AG20443 (cell line): Measurements from ENCODE around the gene FAAP100.
A peak's percentile ranks its signal among the peaks of the same experiment; 100 is the strongest.

Experiments
- DNase-seq: peaks from one replicate; pipeline ENCODE4 v3.0.0; 2012; ENCODE audit warnings: low spot score, mixed read lengths

Gene FAAP100

DNA sequence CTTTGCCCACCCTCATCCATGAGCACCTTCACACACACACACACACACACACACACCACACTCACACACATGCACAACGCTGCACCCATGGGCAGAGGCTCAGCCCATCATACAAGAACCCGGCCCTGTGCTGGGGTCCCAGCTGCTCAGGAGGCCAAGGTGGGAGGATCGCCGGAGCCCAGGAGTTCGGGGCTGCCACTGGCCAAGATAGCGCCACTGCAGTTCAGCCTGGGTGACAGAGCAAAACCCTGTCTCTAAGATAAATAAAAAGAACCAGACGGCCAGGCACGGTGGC lies 27.3 kb downstream of the FAAP100 start:
- no peak for DNase-seq

DNA sequence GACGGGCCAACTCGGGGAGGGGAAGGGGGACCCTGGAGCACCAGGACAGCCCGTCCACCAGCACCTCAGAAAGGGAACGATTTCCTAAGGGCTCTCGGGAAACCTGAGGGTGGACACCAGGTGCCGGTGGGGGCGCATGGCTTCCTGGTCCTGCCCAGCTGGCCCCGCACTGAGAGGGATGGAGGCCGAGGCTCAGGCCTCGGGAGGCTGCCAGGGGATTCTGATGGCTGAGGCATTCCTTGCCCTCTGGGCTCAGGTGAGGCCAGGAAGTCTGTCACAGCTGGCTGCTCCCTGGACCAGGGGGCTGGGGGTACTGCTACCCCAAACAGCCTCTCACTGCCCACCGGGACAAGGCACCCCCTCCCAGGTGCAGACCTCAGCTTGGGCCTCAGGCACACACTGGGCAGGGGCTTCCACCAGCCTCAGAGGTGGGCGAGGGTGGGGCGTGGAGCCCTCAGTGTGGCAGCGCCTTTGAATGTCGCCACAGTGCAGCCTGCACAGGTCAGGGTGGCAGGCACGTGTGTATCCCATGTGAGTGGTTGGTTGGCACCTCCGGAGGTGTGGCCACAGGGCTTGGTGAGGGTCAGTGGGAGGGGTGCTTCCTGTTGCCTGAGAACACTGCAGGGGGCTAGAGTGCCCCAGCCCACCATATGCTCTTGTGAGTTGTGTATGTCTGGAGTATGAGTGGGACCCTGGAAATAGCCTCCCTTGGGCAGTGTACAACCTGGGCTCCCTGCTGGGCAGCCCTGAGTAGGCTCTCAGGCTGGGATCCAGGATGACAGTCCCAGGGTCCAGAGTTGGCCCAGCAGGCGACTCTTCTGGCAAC lies 27.9 kb downstream of the FAAP100 start:
- no peak for DNase-seq

DNA sequence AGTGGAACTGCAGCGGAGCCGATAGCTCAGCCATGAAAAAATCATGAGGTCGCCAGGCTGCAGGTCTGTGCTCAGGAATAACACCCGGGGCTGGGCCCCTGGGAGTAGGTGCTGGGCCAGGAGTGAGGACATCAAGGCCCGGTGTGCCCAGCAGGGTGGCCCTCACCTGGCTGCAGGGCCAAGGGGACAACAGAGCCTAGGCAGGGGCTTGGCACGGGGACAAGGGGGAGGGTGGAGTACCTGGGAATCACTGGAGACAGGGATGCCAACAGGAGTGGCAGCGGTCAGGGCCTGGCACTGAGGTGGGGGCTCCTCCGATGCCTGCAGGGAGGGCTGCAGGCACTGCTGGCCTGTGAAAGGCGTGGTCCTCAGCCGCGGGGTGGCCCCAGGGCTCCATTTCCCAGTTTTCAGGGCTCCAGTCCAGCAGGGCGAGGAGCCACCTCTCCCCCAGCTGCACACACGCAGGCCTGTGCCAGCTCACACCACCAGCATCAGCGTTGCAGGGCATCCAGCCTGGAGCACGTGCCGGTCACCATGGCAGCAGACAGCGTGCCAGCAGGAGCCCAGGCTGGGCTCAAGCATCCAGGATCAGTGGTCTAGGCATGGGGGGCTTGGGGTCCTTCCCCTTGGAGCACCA lies 28.6 kb downstream of the FAAP100 start:
- DNase-seq = peak; percentile 85

DNA sequence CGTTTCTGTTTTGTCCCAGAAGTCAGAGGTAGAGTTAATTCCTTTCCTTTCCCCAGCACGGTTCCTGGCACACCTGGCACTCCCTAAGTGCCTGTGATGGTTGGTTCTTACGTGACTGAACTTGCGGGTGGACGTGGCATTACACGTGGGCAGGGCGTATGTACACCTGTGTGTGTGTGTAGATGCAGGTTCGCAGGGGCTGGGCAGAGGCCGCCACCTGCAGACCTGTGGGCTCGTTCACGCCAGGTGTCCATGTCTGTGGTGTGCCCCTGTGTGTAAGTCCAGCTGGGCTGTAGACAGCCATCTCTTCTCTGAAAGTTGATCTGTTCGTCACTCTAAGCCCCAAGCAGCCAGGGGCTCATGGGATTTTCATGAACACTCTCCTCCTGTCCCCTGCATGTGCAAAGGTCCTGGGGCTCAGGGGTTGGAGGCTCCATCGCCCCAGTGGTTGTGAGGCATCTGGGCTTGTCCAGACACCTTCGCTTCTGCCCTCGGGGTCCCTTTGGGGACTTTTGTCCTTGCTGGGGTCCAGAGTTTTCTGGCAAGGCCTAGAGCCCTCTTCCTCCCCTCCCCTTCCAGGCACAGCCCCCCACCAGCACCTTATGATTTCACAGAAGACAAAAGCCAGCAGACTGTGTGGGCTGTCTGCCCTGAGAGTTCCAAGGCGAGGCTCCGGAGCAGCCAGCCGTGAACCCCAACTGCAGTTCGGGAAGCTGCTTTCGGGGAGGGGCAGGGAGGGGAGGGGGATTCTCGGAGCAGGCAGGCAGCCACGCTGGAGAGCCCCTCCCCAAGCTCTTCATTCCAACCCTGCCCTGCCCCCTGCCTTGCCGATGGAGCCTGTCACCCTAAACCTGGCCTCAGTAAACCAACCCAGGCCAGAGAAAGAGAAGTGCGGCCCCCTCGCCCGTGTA lies 29.4 kb downstream of the FAAP100 start:
- DNase-seq = no peak

DNA sequence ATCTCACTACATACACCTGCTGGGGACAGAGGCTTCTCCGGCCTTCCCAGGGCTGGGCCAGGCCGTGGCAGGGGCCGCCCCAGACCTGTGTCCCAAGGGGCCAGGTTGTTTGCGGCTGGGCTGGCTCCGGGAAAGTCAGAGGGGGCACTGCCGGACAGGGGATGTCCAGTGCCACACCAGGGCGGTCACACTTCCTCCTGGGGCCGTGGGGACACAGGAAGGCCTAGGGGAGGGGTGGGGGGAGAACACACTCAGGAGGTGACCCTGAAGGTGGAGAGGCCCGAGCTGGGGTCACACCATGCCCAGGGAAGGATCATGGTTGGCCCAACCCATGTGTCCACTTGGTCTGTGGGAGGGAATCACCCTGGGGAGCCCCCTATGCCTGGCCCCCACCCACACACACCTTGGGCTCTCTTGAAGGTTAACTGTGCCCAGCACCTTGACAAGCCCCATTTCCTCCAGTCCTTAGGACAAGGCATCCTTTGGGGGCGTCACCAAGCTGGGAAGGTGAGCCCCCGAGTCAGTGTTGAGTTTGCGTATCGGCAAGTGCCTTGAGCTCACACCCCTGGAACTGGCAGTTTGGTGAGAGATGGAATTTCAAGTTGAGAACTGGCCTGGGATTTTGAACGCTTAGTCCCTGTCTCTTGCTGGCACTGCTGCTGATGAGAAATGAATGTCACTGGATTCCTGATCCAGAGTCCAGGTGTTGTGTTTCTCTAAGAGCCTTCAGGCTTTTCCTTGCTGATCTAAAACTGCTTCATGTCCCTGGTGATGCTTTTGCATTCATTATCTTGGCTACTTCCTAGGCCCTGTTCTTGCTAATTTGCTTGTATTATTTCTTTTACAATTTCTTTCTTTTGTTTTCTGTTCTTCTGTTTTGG lies 31.9 kb downstream of the FAAP100 start:
- no peak for DNase-seq

DNA sequence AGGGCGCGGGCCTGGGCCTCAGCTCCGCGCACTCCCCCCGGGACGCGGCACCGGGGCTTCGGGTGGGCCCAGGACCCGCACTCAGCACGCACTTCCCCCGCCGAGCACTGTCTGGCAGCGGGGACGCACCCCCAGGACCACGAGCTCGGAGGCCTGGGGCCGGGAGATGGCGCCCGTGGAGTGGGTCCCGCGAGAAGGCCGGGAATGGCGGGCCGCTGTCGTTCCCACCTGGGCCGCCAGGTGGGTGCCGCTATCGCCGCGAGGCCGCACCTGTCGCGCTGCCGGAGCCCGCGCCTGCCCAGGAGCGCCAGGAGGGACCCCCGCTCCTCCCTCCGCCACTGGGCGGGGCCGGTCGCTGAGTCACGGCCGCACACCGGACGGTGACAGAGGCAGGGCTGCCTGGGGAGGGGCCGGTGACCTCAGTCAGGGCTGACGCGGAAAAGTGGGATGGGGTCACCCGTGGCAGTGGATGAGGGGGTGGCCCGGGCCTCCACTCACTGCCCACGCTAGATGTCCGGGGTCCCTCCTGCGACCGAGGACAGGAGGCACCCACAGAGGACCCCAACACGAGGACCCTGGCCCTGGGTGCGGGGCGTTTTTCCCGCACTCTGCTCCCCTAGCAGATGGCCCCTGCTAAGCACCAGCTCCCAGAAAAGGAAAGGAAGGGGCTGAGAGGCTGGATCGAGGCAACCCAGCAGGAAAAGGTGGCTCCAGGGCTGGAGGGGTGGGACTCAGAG lies 32.7 kb downstream of the FAAP100 start:
- DNase-seq = no peak

DNA sequence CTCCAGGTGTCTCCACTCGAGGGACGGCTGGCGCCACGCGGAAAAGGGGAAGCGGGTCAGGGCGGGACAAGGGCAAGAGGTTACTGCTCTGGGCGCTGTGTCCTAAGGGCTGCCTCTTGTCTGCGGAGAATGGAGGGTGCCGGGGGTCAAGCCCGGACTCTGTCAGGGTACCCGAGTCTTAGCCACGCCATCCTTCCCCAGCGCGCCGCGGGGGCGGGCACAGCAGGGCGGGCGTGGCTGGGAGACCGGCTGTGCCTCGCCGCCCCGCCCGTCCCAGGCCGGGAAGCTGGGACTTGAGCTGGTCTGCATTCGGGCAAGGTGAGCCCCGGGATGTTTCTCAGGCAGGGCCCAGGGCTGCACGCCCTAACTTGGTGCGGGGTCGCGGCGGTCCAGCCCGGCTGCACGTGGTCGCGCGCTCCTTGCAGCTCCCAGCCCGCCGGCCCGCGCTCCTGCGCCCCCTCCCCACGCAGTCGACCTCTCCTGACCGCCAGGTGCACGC lies 33.3 kb downstream of the FAAP100 start:
- peak; percentile 73 for DNase-seq

DNA sequence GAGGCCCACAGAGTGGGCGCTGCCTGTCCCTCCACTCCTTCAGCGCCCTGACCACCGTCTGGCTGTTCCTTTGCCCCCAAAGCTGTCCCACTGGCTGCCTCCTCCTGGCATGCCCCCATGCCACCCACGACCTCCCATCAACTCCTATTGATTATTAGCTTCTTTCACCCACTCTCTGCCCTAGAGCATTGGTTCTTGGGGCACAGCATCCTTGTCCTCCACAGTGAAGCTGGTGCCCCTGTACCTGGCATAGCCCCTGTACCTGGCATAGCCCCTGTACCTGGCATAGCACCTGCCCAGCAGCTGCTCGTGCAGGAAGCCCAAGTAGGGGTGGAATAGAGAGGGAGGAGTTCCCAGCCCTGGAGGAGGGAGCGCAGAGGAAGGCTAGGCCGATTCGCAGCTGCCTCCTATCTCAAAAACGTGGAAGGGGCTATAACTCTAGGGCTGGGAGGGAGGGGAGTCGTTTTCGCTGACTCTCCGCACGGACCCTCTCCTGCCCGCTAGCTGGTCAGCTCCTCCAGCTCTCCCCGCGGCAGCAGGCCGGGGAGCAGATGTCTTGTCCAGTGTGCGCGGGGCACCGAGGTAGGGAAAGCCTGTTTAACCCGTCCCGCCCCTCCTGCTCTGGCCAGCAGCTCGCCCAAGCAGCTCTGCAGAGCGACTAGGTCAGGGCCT lies 33.9 kb downstream of the FAAP100 start:
- DNase-seq = no peak

DNA sequence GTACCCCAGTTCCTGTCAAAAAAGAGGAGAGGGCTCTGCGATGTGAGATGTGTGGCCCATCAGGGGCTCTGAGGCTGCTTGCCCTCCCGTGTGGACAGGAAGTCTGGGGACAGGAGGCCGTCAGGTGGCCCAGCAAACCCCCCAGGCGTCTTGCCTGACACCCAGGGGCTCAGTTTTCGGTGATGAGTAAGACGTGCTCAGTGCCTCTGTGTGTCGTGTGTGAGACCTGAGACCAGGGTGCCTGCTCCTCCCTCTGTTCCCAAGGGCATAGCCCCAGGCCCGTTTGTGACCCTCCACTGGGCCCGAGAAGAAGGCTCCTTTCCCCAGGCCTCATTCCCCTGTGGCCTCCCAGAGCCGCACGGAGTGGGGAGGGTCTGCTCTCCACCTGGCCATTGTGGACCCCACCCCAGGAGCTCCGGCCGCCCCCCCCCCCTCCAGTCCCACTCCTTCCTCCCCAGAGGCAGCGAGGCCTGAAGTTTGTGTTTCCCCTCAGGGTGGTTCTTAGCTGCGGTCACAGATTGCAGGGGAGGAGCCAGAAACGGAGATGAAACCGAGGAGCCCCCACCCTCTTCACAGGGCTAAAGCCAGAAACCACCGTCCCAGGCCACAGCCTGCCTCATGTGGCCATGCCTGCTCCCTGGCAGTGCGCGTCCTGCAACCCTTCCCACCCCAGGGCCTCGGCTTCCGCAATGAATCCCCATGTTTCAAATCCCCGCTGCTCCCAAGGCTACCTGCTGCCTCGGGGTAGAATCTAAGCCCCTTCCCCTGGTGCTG lies 34.6 kb downstream of the FAAP100 start:
- DNase-seq = no peak

DNA sequence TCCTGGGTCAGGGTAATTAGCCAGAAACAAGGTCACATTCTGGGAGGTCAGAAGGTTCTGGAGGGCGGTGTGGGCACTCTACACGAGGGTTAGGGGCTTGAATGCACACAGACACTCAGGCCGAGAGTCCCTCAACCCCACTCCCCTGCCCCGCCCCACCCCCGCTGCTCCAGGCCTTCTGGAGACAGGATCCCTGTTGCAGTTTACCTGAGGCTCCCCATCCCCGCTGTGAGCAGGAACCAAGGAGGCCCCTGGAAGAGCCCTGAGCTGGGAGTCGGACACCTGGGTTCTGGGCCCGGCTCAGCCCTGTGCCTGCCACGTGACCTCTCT lies 35.2 kb downstream of the FAAP100 start:
- DNase-seq = no peak

DNA sequence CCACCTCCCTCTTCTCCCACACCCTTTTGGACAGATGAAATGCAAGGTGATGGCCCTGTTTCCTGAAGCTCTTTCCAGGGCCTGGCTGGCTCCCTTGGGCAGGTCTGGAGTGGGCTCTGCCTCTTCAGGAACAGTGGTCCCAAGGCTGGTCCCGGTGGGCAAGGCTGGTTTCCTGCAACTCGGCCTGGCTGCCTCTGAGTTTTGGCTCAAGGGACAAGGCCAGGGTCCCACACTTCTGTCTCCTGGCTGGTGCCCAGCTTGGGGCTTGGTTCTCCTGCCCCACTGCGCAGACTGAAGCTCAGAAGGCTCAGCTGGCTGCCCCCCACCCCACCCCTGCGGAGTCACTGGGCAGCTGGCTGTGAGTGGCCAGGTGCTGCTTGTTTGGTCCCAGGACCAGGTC lies 35.7 kb downstream of the FAAP100 start:
- no peak for DNase-seq

DNA sequence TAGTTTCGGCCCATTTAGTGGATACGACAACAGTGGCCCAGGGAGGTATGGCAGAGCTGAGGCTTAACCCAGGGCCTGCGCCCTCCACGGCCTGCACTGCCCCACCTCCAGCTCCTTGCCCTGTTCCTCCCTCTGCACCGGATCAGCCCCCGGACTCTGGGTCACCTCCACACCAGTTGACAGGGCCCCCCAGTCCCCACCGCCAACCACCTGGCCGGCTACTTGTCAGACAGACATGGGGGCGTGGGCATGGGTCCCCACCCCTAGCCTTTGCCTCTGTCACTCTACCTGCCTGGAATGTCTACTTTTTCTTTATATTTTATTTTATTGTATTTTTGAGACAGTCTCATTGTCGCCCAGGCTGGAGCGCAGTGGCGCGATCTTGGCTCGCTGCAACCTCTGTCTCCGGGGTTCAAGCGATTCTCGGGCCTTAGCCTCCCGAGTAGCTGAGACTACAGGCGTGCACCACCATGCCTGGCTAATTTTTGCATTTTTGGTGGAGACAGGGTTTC lies 36.6 kb downstream of the FAAP100 start:
- no peak for DNase-seq

DNA sequence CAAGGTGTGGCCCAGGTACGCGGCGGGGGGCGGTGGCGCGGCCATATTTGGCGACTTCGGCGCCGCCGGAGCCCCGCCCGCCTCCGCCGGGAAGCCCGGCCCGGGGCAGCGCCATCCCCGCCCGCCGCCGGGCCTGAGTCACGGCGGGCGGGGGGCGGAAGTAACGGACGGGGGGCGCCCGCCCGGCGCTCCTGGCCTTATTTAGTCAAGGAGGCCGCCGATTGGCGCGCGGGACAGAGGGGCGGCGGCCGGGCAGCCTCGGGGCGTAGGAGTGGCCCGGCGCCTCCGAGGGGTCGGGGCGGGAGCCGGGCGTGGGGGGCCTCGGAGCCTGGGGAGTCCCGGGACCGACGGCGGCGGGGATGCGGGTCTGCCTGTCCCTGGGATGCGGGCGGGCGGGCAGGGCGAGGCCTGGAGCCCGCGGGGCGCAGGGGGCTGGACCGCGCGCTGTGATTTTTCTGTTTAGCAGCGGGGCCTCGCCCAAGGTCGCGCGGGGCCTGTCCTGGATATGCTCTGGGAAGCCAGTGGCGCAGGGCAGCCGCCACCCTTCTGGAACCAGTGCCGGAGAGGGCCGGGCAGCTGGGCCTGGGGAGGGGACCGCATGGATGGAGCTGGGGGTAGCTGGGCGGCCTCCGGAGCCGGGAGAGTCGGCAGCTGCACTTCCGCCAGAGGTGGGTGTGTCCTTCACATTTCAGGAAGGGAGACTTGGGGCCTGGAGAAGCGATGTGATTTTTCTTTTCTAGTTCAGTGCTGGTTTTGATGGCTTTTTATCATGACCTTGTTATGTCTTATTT lies 37.2 kb downstream of the FAAP100 start:
- peak; percentile 90 for DNase-seq

DNA sequence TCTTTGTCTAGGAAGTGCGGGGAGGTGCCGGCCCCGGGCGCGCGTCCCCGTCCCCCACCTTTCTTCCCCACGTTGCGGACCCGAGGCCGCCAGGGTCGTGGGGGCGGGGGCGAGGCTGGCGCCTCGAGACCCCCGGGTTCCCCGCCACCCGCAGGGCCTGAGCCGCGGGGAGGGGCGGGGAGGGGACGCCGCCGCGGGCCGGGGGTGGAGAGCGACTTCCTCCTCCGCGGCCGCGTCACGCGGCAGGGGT lies 37.7 kb downstream of the FAAP100 start:
- DNase-seq = no peak

DNA sequence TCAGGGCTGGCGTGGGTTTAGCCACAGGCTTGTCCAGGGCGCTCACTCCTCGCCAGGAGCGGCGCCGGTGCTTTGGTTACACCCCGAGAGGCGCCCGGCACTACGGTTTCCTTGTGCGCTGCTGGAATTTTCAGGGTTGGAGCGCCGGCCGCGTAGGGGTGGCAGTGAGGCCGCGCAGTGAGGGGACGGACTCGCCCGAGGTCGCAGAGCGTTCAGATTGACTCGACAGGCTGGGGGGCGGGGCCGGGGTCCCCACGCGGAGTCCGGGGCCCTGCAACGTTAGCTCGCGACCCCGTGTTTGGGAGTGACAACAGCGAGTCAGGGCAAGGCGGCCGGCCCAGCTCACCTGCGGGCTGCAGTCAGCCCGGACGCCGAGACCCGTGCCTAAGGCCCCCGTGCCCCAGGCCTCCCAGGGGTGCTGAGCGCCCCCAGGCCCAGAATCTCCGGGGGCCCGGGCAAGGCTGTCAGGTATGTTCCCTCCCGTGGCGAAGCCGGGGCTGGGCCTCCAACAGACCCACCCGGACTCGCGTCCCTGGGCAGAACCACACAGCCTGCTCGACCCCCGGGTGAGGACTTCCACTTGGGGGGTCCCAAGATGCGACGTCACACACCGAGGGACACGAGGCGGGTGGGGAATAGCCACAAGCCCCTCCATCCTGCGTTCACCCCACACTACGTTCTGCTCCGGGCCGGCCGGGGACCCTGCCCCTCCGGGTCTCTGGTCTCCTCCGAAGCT lies 38.2 kb downstream of the FAAP100 start:
- DNase-seq = peak; percentile 58

DNA sequence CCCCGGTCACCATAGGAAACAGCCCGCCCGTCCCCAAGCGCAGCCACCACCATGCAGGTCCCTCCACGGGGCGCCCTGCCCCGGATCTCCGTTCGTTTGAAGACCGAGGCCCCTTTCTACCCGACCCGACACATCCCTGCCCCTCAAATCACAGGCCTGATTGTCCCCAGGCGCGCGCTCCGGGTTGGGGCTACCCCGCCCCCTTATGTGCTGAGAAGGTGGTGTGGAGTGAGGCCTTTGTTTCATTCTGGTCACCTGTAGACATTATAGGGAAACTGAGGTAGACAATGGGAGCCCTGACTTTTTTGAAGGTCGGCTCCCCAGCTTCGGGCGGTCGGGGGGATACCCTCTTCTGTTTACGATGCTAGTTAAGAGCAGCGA lies 38.8 kb downstream of the FAAP100 start:
- DNase-seq = peak; percentile 49

DNA sequence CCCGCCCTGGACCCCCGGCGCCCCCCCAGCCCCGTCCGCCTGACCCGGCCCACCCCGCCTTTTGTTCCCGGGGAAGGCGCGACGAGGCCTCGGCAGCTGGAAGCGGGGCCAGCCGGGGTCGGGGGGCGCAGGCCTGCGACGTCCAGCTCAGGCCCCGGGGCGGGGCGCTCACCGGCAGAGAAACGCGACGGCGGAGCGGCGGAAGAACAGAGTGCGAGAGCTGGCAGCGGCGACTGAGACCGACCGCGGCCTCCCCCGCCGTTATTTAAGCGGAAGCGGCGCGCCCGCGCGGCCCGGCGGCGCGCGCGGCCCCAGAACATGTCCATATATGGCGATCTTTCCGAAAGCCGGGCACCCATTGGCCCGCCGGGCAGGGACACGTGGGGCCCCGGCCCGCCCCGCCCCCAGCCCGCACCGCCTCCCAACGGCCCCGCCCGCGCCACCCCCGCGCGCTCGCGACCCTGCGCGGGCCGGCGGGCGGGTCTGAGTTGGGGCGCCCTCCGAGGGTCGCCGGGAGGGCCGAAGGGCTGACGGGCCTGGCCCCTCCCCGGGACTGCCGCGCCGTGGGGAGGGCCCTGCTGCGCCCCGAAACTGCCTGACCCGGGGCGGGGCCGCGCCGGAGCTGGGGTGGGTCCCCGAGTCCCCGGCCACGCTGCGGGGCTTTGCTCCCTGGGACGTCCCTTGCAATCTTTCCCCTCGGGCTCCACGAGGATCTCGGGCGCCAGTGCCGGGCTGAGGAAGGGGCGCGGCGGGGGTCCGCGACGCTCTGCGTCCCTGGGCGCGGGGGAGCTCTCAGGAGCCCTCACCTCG lies 39.4 kb downstream of the FAAP100 start, which contains the start of gene ACTG1:
Gene ACTG1, minus strand, starts transcription at position 238 of the 810 bp plus-strand sequence. CDS start 445 bp downstream, outside the sequence.
- peak; percentile 97 for DNase-seq
